HepG2 (cell line): ENCODE data around the gene ATP8A2. TPM values are rescaled to one million over a fixed set of nuclear protein-coding genes. Genes with fewer than 3 reads are reported as not detected.

Experiments used
- ATAC-seq: fragments of 200-7000 bp; cut with Tn5 transposase; 3 replicates; pipeline ENCODE4 v1.9.1; 2020; ENCODE audit warnings: mild to moderate bottlenecking, moderate library complexity
- BruUV-seq: library from RNA; stranded (reverse); fragments of 400-500 nt; replicated peaks from 2 replicates; lab custom pipeline; 2021; lab: Mats Ljungman, UMichigan
- CTCF ChIA-PET: fragments of 300-600 bp; formaldehyde crosslinking; extraction: SDS; loops from one replicate; lab custom pipeline; 2021; ENCODE audit warnings: low total read pairs, inconsistent platforms, low intra/inter-chr PET ratio; lab: Yijun Ruan, JAX
- POLR2A ChIA-PET: fragments of 350-600 bp; sonication (Branson Sonifier 250); formaldehyde crosslinking; loops from one replicate; lab custom pipeline; 2020; ENCODE audit warnings: antibody characterized with exemption, inconsistent platforms; lab: Yijun Ruan, JAX
- DNase-seq: peaks from one replicate; pipeline ENCODE4 v3.0.0-alpha.2; 2015; ENCODE audit warnings: low spot score
- FAIRE-seq: peaks from 3 replicates; lab custom pipeline; 2011; peaks lifted over from hg19 to GRCh38; lab: Jason Lieb, UNC
- H2AFZ ChIP-seq: one replicate; pipeline ENCODE4 v1.6.1; 2011; ENCODE audit warnings: low read length, inconsistent platforms
- H3K27ac ChIP-seq: fragments of 300-600 bp; 3 replicates; pipeline ENCODE4 v1.8.0; 2011; ENCODE audit warnings: mixed run types, mild to moderate bottlenecking, mixed read lengths, low read length, inconsistent platforms; ENCODE audit not compliant: insufficient read depth; ENCODE audit errors: extremely low read length
- H3K27me3 ChIP-seq, 2 experiments: fragments of 200-600 bp in 1 of 2; 2 replicates in 1 of 2; 3 replicates in 1 of 2; pipeline versions ENCODE4 v1.6.0 to v1.8.0; 2011; ENCODE audit warnings: low read length in 2 of 2, mild to moderate bottlenecking in 2 of 2, moderate library complexity in 2 of 2, inconsistent platforms in 1 of 2; ENCODE audit not compliant: insufficient read depth in 2 of 2, control insufficient read depth in 1 of 2
- H3K36me3 ChIP-seq, 2 experiments: fragments of 200-600 bp in 1 of 2; replicated peaks in 1 of 2; 2 replicates in 1 of 2; 3 replicates in 1 of 2; pipeline versions ENCODE4 v1.5.1 to v1.8.0; 2011; ENCODE audit warnings: low read length in 2 of 2, inconsistent platforms in 1 of 2; ENCODE audit not compliant: insufficient read depth in 2 of 2, control insufficient read depth in 1 of 2
- H3K4me1 ChIP-seq: 2 replicates; pipeline ENCODE4 v1.5.1; 2012; ENCODE audit warnings: low read length, inconsistent platforms; ENCODE audit not compliant: insufficient read depth
- H3K4me2 ChIP-seq: 2 replicates; pipeline ENCODE4 v1.6.0; 2011; ENCODE audit warnings: low read depth, low read length, inconsistent platforms
- H3K4me3 ChIP-seq, 3 experiments: fragments of 200-600 bp in 1 of 3; sonication (generic), shearing (Covaris generic) in 1 of 3; replicated peaks in 1 of 3; 2 replicates each; pipeline ENCODE4 v1.5.1; 2011 to 2016; ENCODE audit warnings: low read length in 3 of 3, inconsistent platforms in 2 of 3, low read depth in 2 of 3, mild to moderate bottlenecking in 2 of 3, control low read depth in 1 of 3, mixed read lengths in 1 of 3; ENCODE audit not compliant: insufficient read depth in 1 of 3
- H3K79me2 ChIP-seq: one replicate; pipeline ENCODE4 v1.6.1; 2011; ENCODE audit warnings: low read length, inconsistent platforms; ENCODE audit not compliant: insufficient read depth
- H3K9ac ChIP-seq: 2 replicates; pipeline ENCODE4 v1.6.0; 2011; ENCODE audit warnings: mild to moderate bottlenecking, low read depth, low read length, inconsistent platforms; ENCODE audit not compliant: insufficient read depth
- H3K9me3 ChIP-seq: 2 replicates; pipeline ENCODE4 v1.5.1; 2012; ENCODE audit warnings: mild to moderate bottlenecking, low read length
- H4K20me1 ChIP-seq: 2 replicates; pipeline ENCODE4 v1.6.0; 2011; ENCODE audit warnings: inconsistent platforms, mild to moderate bottlenecking, low read length, moderate library complexity; ENCODE audit not compliant: insufficient read depth
- BCLAF1 ChIP-seq: fragments of 450-650 bp; IDR thresholded peaks from 2 replicates; pipeline ENCODE4 v1.6.1; 2017; ENCODE audit warnings: mild to moderate bottlenecking
- EEA1 ChIP-seq: sonication (generic); formaldehyde crosslinking; IDR thresholded peaks from 2 replicates; pipeline ENCODE4 v1.5.1; 2020; ENCODE audit warnings: mild to moderate bottlenecking, missing genetic modification reagents, borderline replicate concordance
- HCFC1 ChIP-seq: fragments of 150-350 bp; IDR thresholded peaks from 2 replicates; pipeline ENCODE4 v1.6.1; 2014; ENCODE audit warnings: low read depth, low read length
- NR2F1 ChIP-seq, 2 experiments: fragments of 450-650 bp in 1 of 2; formaldehyde crosslinking in 1 of 2; IDR thresholded peaks; 2 replicates each; pipeline versions ENCODE4 v1.5.0 to v1.6.1; 2016 to 2020; ENCODE audit warnings: mild to moderate bottlenecking in 1 of 2, missing compliant biosample characterization in 1 of 2, missing genetic modification reagents in 1 of 2, moderate library complexity in 1 of 2
- PBX2 ChIP-seq: IDR thresholded peaks from 2 replicates; pipeline ENCODE4 v1.6.1; 2016; ENCODE audit warnings: control low read depth
- TMF1 ChIP-seq: sonication (generic); formaldehyde crosslinking; IDR thresholded peaks from 2 replicates; pipeline ENCODE4 v1.8.1; 2022; ENCODE audit warnings: low read depth, missing genetic modification reagents
- ZFAT ChIP-seq: sonication (generic); formaldehyde crosslinking; conservative IDR thresholded peaks from 2 replicates; pipeline ENCODE4 v1.8.1; 2023; ENCODE audit warnings: missing genetic modification reagents, inconsistent platforms
- ZNF318 ChIP-seq: sonication (generic); formaldehyde crosslinking; IDR thresholded peaks from 2 replicates; pipeline ENCODE4 v1.4.0; 2020; ENCODE audit warnings: mild to moderate bottlenecking, missing genetic modification reagents
- ZNF343 ChIP-seq: sonication (generic); formaldehyde crosslinking; IDR thresholded peaks from 2 replicates; pipeline ENCODE4 v1.4.0; 2020; ENCODE audit warnings: mild to moderate bottlenecking, missing genetic modification reagents
- ZNF557 ChIP-seq: sonication (generic); formaldehyde crosslinking; IDR thresholded peaks from 2 replicates; pipeline ENCODE4 v1.4.0; 2020; ENCODE audit warnings: missing genetic modification reagents
- ZNF576 ChIP-seq: sonication (generic); formaldehyde crosslinking; IDR thresholded peaks from 2 replicates; pipeline ENCODE4 v1.4.0; 2020; ENCODE audit warnings: mild to moderate bottlenecking, missing genetic modification reagents
- WGBS: methylation state at CpG from one replicate; pipeline ENCODE4 v1.1.6; 2017; ENCODE audit warnings: low lambda C conversion rate; 5-methylcytosine and 5-hydroxymethylcytosine counted together
- in situ Hi-C: cut with HindIII; loops from 2 replicates; pipeline ENCODE4 v1.10.0; 2017; ENCODE audit warnings: low pct_unique_long_range_greater_than_20kb; ENCODE audit not compliant: extremely low pct_ligation_motif_present
- intact Hi-C: fragments of 100-400 bp; cut with micrococcal nuclease; formaldehyde crosslinking; loops from one replicate; pipeline ENCODE4 v1.10.0; 2022; ENCODE audit not compliant: unreplicated experiment
- polyA plus RNA-seq, 8 experiments: library from polyadenylated mRNA; depleted of rRNA in 3 of 8; stranded (reverse) in 7 of 8; unstranded in 1 of 8; fragments of >200 nt; fragmentation: Illumina TruSeq in 4 of 8; extraction: Trizol in 4 of 8; gene quantifications; 2 replicates each; pipeline versions ENCODE4 v1.2.1 to v1.2.3, GENCODE V29; 2011 to 2016; ENCODE audit warnings: low read depth in 4 of 8, missing spikeins in 1 of 8, mixed read lengths in 1 of 8; ENCODE audit not compliant: insufficient read depth in 1 of 8
- total RNA-seq, 5 experiments: library from RNA; depleted of rRNA; stranded (reverse); fragments of >200 nt; fragmentation: Illumina TruSeq; extraction: Trizol; gene quantifications; 2 replicates each; pipeline ENCODE4 v1.2.3, GENCODE V29; 2016; ENCODE audit warnings: low read depth in 1 of 5

The ATP8A2 gene
- total and polyA plus RNA-seq, 2 of the 13 experiments (the other 11 are each of a cell fraction or from before 2014, with no cell fraction given): 0.09 TPM; not detected in 1

- TF ChIP-seq BCLAF1: no peak
- no peak for TF ChIP-seq NR2F1 (CRISPR knock-in tag; IDR thresholded peaks at IDR 0.05)
Observed at GRCh38 chr13:25920931-25921330, 549.2 kb downstream of the ATP8A2 start (continued).

- ATAC-seq (no peak), FAIRE-seq (no peak), DNase-seq (no peak)
- no TSS peak for BruUV-seq
- Histone ChIP-seq H3K9me3 (no peaks in the 10 kb centered on the region), H3K27ac (no peak overlapping the region), H3K36me3 (no peaks in the 10 kb centered on the region), H3K4me2 (no peak overlapping the region), H2AFZ (no peak overlapping the region), H3K4me3 (no peak overlapping the region), H4K20me1 (no peaks in the 10 kb centered on the region), H3K27me3 (peaks cover 0 to 12% of the 10 kb centered on the region in 2 experiments; a peak in 2 of 5 replicates), H3K79me2 (no peaks in the 10 kb centered on the region), H3K4me1 (no peaks in the 10 kb centered on the region), H3K9ac (no peak overlapping the region)
- ChIA-PET POLR2A (no interaction called here), CTCF (no interaction called here)
- 0% methylated on average over 2 of the region's 9 CpGs for WGBS
- in situ Hi-C loops: no loop called here
- intact Hi-C loops: no loop called here
- TF ChIP-seq PBX2 (no peak), ZFAT (no peak), EEA1 (no peak), ZNF557 (CRISPR knock-in tag) (no peak), HCFC1 (no peak), ZNF576 (CRISPR knock-in tag) (no peak), ZNF318 (no peak), TMF1 (CRISPR knock-in tag) (no peak), ZNF343 (CRISPR knock-in tag) (no peak)
Observed at GRCh38 chr13:25922376-25922775, 550.6 kb downstream of the ATP8A2 start.
